Lower leg skin (tissue), 4 donors: Measurements from ENCODE around the gene DNAH1. TPM values are rescaled to one million over a fixed set of nuclear protein-coding genes. Genes with fewer than 3 reads are reported as not detected.

ENCODE experiments used
- DNase-seq, 2 donors: peaks; one replicate each; pipeline ENCODE4 v3.0.0-alpha.2; 2019; ENCODE audit warnings: low spot score in 2 of 2
- H3K4me3 ChIP-seq: fragments of 200-600 bp; sonication (generic); 2 replicates; pipeline ENCODE4 v1.5.1; 2017; ENCODE audit warnings: mild to moderate bottlenecking, low read depth; ENCODE audit not compliant: poor library complexity, severe bottlenecking
- POLR2A ChIP-seq, 2 donors: fragments of 450-650 bp; IDR thresholded peaks; one replicate each; pipeline ENCODE4 v1.6.1; 2016 to 2017; ENCODE audit warnings: antibody characterized with exemption in 2 of 2, mild to moderate bottlenecking in 1 of 2, moderate library complexity in 1 of 2
- WGBS, 2 donors: methylation state at CpG; one replicate each; pipeline ENCODE4 v1.1.5; 2018; 5-methylcytosine and 5-hydroxymethylcytosine counted together
- intact Hi-C: fragments of 100-400 bp; cut with DNase I; formaldehyde crosslinking; loops from one replicate; pipeline ENCODE4 v1.15.0; 2023; ENCODE audit warnings: low total_unique reads
- total RNA-seq, 4 donors: library from RNA; depleted of rRNA; stranded (reverse); fragments of >200 nt; gene quantifications; one replicate each; pipeline ENCODE4 v1.1.0, GENCODE V29; 2016
- TF ChIP-seq, protein P1 (sequence below), 3 donors: fragments of 450-650 bp; IDR thresholded peaks; one replicate each; pipeline ENCODE4 v1.5.1; 2016; ENCODE audit warnings: antibody characterized with exemption in 3 of 3, mild to moderate bottlenecking in 3 of 3, moderate library complexity in 2 of 3

Gene DNAH1
- total RNA-seq, 4 donors from 2014 or later: 2.0 to 5.9 (median 5.0) TPM

DNA sequence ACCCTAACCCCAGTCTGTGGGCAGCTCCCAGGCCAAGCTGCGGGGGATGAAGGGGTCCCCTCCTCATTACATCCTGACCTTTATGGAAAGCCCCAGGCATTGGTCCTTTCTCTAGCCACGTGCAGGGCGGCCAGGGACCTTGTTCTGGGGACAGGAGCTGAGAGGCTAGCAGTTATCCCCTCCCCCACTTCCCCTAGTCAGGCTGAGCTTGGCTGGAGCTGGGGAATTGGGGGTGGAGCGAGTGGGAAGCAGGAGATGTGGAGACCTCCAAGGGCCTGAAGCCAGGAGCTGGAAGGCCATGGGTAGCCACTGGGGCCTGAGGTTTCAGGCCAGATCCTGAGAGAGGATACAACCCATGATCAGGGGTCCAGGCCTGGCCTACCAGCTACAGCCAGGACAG, 45.8 kb downstream of the DNAH1 start:
- TF ChIP-seq, protein P1, sequence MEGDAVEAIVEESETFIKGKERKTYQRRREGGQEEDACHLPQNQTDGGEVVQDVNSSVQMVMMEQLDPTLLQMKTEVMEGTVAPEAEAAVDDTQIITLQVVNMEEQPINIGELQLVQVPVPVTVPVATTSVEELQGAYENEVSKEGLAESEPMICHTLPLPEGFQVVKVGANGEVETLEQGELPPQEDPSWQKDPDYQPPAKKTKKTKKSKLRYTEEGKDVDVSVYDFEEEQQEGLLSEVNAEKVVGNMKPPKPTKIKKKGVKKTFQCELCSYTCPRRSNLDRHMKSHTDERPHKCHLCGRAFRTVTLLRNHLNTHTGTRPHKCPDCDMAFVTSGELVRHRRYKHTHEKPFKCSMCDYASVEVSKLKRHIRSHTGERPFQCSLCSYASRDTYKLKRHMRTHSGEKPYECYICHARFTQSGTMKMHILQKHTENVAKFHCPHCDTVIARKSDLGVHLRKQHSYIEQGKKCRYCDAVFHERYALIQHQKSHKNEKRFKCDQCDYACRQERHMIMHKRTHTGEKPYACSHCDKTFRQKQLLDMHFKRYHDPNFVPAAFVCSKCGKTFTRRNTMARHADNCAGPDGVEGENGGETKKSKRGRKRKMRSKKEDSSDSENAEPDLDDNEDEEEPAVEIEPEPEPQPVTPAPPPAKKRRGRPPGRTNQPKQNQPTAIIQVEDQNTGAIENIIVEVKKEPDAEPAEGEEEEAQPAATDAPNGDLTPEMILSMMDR (IDR thresholded peaks at IDR 0.05): no peak
- no peak for TF ChIP-seq POLR2A (IDR thresholded peaks at IDR 0.05)
- intact Hi-C loops: no loop called here
- WGBS, 2 donors: 85 to 86% methylated on average over 3 to 4 of the region's 4 CpGs
- DNase-seq: no peak
- H3K4me3 ChIP-seq: no peak overlapping the region

GRCh38 chr3:52364322-52365035, 48.4 kb downstream of the DNAH1 start:
- intact Hi-C loops: no loop called here
- TF ChIP-seq, protein P1 (IDR thresholded peaks at IDR 0.05): no peak
- TF ChIP-seq POLR2A (IDR thresholded peaks at IDR 0.05): no peak
- WGBS, 2 donors: 91 to 94% methylated on average over 13 to 19 of the region's 19 CpGs
- no peak for DNase-seq
- no peak overlapping the region for H3K4me3 ChIP-seq

DNA sequence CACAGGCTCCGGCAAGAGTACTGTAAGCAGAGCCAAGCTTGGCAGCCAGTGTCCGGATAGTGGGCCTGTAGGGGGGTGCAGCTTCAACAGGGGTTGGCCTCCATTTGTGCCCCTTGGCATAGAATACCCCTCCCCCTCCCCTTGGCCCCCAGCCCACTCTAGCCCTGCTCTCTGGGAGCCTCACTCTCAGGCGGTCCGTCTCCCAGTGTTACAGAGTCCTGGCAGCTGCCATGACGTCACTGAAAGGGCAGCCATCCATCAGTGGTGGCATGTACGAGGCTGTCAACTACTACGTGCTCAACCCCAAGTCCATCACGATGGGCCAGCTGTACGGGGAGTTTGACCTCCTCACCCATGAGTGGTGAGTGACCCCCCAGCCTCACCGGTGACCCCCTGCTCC, 50.4 kb downstream of the DNAH1 start:
- intact Hi-C loops: no loop called here
- TF ChIP-seq POLR2A (IDR thresholded peaks at IDR 0.05): no peak
- TF ChIP-seq, protein P1 (IDR thresholded peaks at IDR 0.05): no peak
- no peak overlapping the region for H3K4me3 ChIP-seq
- DNase-seq: no peak
- WGBS, 2 donors: 82 to 88% methylated on average over 10 of the region's 10 CpGs

GRCh38 chr3:52367891-52368880, 52.1 kb downstream of the DNAH1 start:
- intact Hi-C loops: no loop called here
- TF ChIP-seq POLR2A (IDR thresholded peaks at IDR 0.05): no peak
- TF ChIP-seq, protein P1 (IDR thresholded peaks at IDR 0.05): no peak
- no peak for DNase-seq
- H3K4me3 ChIP-seq: no peak overlapping the region
- WGBS, 2 donors: 63 to 65% methylated on average over 18 to 19 of the region's 19 CpGs

DNA sequence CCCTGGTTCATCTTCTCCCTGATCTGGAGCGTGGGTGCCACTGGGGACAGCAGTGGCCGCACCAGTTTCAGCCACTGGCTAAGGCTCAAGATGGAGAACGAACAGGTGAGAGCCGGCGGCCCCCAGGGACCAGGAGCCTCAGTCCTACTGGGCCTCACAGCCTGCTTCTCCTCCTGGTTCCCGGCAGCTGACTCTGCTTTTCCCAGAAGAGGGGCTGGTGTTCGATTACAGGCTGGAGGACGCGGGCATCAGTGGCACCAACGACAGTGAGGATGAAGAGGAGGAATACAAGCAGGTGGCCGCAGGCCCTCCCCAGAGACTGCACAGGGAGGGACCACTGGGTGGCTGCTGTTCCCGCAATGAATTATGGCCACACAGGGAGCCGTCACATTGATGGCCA, 54.4 kb downstream of the DNAH1 start:
- no peak for TF ChIP-seq POLR2A (IDR thresholded peaks at IDR 0.05)
- TF ChIP-seq, protein P1 (IDR thresholded peaks at IDR 0.05): no peak
- whole genome bisulfite sequencing, 2 donors: 92 to 93% methylated on average over 11 to 13 of the region's 13 CpGs
- no peak for DNase-seq
- H3K4me3 ChIP-seq: no peak overlapping the region
- intact Hi-C loops: no loop called here
